Omental fat pad (tissue), 4 donors: ENCODE data around the gene ZSWIM6. TPM values are rescaled to one million over a fixed set of nuclear protein-coding genes. Genes with fewer than 3 reads are reported as not detected.

Experiments
- ATAC-seq: fragments of 150-250 bp; one replicate; pipeline ENCODE4 v1.9.1; 2016; ENCODE audit warnings: mild to moderate bottlenecking, moderate library complexity; ENCODE audit not compliant: low FRiP score
- DNase-seq: peaks from one replicate; pipeline ENCODE4 v3.0.0-alpha.2; 2019; ENCODE audit warnings: low spot score
- CTCF ChIP-seq, 3 donors: fragments of 450-650 bp; IDR thresholded peaks; one replicate each; pipeline ENCODE4 v1.5.1; 2016 to 2017; ENCODE audit warnings: antibody characterized with exemption in 3 of 3, mild to moderate bottlenecking in 3 of 3, moderate library complexity in 2 of 3
- total RNA-seq, 4 donors: library from RNA; depleted of rRNA; stranded (reverse); fragments of >200 nt; gene quantifications; one replicate each; pipeline ENCODE4 v1.1.0, GENCODE V29; 2016

The ZSWIM6 gene
- total RNA-seq, 4 donors from 2014 or later, result 9.7 to 31.1 (median 18.6) TPM

- ATAC-seq (no peak), DNase-seq (no peak)
Measured at GRCh38 chr5:61397238-61397637, 65.2 kb downstream of the ZSWIM6 start.

GRCh38 chr5:61397937-61398336, 65.9 kb downstream of the ZSWIM6 start:
- ATAC-seq (no peak), DNase-seq (no peak)
- TF ChIP-seq CTCF (IDR thresholded peaks at IDR 0.05), result no peak

More at GRCh38 chr5:61397238-61397637, 65.2 kb downstream of the ZSWIM6 start:
- no peak for TF ChIP-seq CTCF (IDR thresholded peaks at IDR 0.05)

DNA sequence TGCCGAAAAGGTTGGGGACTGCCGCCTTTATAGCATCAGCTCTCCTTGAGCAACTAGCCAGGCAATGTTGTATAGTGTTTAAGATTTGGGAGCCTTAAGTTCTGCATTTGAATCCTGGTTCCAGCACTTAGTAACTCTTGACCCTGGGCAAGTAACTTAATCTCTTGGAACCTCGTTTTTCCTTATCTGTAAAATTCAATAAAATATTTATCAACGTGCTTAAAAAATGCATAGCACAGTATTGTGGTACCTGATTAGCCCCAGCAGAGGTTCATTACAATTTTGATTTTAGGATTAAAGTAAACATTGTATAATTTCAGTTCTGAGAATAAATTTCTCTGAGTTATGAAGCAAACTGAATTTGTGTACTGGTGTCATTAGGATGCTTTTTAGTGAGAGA, 66.4 kb downstream of the ZSWIM6 start:
- ATAC-seq, result no peak
- TF ChIP-seq CTCF (IDR thresholded peaks at IDR 0.05), result no peak
- no peak for DNase-seq

DNA sequence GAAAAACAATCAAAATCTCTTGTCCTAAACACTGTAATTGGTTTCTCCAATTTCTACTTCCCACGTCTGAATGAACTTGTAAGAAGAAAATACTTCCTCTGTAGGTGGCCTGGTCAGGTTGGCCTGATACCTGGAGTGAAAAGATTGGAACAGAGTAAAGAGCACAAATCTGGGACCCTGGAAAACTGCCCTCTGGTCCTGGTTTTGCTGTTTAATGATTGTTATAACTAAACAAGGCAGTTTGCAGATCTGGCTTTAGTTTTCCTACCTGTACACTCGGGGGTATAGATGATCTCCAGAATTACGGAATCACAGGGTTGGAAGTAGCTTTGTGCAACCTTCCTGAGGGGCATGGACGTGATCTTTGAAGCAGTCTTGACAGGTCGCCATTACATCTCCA, 67.6 kb downstream of the ZSWIM6 start:
- TF ChIP-seq CTCF (IDR thresholded peaks at IDR 0.05), result no peak
- ATAC-seq, result no peak
- DNase-seq, result no peak

- DNase-seq (no peak), ATAC-seq (no peak)
Measured at GRCh38 chr5:61401726-61402125, 69.7 kb downstream of the ZSWIM6 start.

GRCh38 chr5:61402244-61402823, 70.3 kb downstream of the ZSWIM6 start:
- DNase-seq (no peak), ATAC-seq (no peak)
- TF ChIP-seq CTCF (IDR thresholded peaks at IDR 0.05), result no peak

More at GRCh38 chr5:61401726-61402125, 69.7 kb downstream of the ZSWIM6 start:
- TF ChIP-seq CTCF (IDR thresholded peaks at IDR 0.05), result no peak
